Fibroblast of upper back skin (primary cell): ENCODE measurements around the gene PRH2.

ENCODE experiments used
- DNase-seq: peaks from one replicate; pipeline ENCODE4 v3.0.0-alpha.2; 2013

PRH2 gene

GRCh38 chr12:10965476-10965875, 36.4 kb downstream of the PRH2 start:
- DNase-seq = no peak

DNA sequence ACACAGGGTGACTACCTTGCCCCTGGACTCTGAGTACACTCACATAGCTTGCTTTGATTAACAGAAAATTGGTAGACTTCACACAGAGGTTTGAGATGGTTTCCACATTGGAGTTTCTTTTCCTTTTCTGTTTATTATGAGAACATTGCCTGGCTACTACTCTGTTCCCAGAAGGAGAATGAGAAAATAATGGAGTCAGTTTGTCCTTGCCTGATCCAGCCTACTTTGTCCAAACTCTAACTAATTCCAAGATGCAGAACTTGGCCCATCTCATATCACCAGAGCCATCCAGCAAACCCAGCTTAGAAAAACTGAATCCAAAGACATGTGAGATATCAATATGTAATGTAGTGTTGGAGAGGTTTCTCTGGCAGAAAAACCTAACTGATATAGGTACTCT, 37.3 kb downstream of the PRH2 start:
- DNase-seq = no peak

DNA sequence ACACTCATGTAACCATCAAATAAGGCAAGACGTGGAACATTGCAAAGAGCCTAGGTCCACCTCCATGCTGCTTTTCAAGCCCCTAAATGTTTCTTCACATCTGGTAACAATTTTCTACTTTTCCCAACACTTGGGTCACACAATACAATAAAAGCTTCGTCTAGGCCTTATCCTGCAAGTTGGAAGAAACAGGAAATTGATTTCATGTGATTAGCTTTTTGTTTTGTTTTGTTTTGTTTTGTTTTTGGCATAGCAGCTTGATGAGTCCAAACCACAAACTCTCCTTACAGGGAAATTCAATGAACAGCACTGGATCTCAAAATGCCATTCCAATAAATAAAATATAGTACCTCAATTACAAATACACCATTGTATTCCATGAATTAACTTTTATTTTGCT, 38.4 kb downstream of the PRH2 start:
- DNase-seq = peak; percentile 44

DNA sequence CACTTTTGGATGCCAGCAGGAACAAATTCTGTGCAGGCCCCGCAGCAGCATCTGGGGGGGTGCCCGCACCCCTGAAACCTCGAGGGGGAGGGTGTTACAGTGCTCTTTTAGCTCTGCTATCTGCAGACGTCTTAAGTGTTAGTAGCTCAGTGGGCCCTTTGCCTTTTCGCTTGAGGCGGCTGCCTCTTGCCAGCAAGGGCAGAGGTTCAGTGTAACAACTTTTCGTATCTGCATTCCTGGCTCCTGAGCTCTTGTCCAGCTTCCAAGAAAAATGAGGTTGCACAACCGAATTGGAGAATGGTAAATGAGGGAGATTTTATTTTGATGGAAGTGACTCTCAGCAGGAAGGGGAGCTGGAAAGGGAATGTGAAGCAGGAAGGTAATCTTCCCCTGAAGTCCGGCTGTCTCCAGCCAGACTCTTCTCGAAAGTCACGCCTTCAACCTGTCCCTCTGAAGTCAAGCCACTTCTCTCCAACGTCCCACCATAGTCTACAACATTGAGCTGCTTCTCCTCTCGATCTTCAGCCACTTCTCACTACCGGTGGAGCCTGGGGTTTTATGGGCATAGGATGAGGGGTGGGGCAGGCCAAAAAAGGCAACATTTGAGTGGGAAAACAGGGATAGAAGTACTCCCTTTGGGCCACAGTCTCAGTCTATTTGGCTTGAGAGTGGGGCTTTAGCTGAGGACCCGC, 39.9 kb downstream of the PRH2 start:
- DNase-seq = peak; percentile 63

GRCh38 chr12:10974965-10975364, 45.9 kb downstream of the PRH2 start:
- DNase-seq = no peak

DNA sequence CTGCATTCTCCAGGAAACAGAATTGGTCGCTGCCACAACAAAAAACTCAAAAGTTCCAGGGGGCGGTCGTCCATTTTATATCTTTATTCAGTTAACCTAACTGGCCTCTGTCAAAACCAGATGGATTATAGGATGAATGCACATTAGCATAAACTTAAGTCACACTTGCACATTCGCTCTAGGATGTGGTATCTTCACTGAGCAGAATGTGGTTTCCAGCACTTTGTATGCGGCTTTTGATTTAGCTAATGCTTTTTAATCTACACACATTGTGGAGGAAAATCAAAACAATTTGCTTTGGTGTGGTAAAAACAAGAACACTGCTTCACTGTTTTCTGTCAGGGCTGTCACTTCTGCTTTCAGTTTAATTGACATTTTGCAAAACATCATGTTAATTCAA, 53.2 kb downstream of the PRH2 start:
- no peak for DNase-seq
